Anterior cingulate cortex (tissue), 58 donors: ENCODE data around the gene MICAL3.
"Not testable (repeated sequence)": the region's sequence is repeated elsewhere in the genome, so short reads cannot be mapped to it uniquely, and the experiment has no call there.

ENCODE experiments used
- DNase-seq, 58 donors: peaks; one replicate each; lab custom pipeline; 2025; lab: John Stamatoyannopoulos, UW

Gene MICAL3

DNA sequence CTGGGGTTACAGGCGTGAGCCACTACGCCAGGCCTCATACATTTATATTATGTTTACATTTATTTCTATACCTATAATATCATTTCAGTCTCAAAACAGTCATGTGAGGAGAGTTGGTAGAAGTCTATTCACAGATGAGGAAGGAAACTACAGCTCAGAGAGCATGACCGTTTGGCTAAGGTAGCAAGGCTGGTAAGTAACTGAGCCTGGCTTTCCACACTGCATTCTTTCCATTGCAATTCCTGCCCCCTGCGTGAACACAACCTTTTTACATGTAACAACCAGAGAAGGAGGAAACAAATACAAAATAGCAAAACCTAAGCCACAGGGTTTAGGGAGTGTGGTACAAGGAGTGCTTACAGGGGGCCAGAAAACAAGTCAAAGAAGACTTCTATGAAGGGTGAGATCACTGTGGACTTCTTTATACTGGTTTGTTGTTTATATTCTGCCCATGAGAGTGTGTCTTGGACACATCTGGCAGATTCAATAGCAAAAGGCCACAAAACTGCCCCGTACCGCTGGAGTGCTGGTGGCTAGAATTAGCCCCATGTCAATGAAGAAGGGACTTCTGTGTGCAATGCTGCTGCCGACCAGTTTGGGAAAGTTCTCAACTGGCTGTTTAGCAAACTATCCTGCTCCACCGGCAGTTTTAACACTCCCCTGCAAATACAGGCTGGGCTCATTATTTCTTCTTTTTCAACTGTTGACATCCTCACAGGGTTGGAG lies 19.0 kb downstream of the MICAL3 start:
- DNase-seq = peak in 3 of 58 donors; percentile 25 to 37 (median 26)

GRCh38 chr22:18001894-18002315 lies 22.5 kb downstream of the MICAL3 start:
- DNase-seq = not testable (repeated sequence)

GRCh38 chr22:18001040-18001893 lies 23.1 kb downstream of the MICAL3 start:
- peak; percentile 56 to 96 (median 90) for DNase-seq

DNA sequence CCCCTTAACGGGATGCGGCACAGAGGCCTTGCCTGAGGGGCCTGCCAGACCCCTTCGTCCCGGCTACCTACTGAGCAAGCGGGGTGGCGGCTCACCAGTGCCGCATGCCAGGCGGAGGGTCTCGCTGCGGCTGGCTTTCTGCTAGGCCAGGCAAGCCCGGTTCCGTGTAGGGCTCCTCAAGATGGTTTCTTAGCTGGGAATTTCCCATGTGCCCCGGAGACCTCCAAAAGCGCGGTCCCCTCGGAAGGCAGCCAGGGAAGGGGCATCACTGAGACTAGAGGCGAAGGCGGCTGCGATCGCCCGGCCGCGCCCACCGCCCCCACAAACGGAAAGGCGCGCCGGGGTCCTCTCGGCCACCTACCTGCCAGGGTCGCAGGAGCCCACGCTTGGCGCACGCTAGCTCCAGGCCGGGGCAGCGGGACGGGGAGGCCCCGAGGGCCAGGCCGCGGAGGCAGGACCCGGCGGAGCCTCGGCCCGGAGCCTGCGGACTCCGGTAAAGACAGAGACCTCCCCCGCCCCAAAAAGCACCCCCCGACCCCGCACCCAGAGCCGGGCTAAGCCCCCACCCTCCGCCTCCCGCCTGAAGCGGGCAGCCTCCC lies 23.8 kb downstream of the MICAL3 start:
- DNase-seq = peak in 5 of 58 donors; percentile 17 to 43 (median 20)

DNA sequence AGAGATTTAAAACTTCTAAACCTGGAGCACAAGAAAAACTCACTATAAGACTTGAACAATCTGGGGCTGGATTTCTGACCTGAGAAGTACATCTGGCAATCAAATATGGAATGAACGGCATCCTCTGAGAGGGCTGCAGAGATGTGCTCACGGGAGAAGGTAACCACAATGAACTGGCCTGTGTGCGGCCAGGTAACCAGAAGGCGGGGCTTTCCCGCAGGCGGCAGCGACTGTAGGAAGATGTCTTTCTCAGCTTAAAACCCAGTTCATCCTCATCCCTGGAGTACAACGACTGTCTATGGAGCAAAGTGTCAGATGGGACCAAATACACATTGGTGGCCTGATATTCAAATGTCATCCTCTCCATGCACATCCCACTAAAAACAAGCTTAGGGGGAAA lies 24.5 kb downstream of the MICAL3 start:
- no peak for DNase-seq

- no peak for DNase-seq
Observed at GRCh38 chr22:17998913-17999312, 25.4 kb downstream of the MICAL3 start.

DNA sequence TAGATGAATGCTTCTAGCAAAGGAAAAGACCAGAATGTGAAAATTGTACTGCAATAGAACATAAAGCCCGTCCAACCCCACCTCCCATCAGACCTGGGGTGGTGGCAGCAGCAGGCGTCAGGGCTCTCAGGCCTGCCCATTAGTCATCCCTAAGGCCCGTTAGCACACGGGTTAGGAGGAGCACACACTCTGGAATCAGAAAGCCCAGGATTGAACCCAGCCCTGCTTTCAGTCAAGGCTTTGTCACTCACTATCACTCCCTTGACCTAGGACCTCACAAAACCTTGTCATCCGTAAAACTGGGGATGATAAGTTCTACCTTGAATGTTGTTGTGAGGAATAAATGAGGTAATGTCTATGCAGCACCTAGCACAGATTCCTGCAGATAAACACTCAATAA lies 26.9 kb downstream of the MICAL3 start:
- no peak for DNase-seq

DNA sequence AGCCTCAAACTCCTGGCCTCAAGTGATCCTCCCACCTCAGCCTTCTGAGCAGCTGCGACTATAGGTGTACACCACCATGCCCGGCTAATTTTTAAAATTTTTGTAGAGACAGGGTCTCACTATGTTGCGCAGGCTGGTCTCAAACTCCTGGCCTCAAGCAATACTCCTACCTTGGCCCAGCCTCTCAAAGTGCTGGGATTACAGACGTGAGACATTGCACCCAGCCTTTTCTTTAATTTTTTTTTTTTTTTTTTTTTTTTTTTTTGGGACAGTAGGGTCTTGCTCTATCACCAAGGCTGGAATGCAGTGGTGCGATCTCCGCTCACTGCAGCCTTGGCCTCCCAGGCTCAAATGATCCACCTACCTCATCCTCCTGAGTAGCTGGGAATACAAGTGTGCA lies 29.1 kb downstream of the MICAL3 start:
- DNase-seq = not testable (repeated sequence)

GRCh38 chr22:17994424-17995108 lies 29.8 kb downstream of the MICAL3 start:
- no peak for DNase-seq

- DNase-seq = not testable (repeated sequence)
Observed at GRCh38 chr22:17992976-17993375, 31.4 kb downstream of the MICAL3 start.

DNA sequence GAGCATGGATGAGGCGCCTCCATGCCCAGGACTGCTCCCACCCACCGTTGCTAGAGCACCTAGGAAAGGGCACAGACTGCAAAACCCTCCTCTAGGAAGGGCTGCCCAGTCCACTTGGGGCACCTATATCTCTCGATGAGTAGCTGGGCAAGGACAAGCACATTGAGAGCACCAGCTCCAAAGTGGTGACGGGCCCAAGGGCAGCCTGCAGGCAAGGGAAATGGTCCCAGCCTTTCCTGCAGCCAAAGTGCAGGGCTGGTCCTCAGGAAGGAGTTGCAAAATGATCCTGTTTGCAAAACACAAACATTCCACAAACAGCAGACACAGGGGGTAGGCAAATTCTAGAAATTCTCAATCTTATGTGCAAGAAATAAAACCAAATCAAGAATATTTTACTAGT lies 32.4 kb downstream of the MICAL3 start:
- not testable (repeated sequence) for DNase-seq

GRCh38 chr22:17990942-17991341 lies 33.4 kb downstream of the MICAL3 start:
- DNase-seq = no peak

- peak in 1 of 58 donors; percentile 33 for DNase-seq
Observed at GRCh38 chr22:17990147-17990546, 34.2 kb downstream of the MICAL3 start.

DNA sequence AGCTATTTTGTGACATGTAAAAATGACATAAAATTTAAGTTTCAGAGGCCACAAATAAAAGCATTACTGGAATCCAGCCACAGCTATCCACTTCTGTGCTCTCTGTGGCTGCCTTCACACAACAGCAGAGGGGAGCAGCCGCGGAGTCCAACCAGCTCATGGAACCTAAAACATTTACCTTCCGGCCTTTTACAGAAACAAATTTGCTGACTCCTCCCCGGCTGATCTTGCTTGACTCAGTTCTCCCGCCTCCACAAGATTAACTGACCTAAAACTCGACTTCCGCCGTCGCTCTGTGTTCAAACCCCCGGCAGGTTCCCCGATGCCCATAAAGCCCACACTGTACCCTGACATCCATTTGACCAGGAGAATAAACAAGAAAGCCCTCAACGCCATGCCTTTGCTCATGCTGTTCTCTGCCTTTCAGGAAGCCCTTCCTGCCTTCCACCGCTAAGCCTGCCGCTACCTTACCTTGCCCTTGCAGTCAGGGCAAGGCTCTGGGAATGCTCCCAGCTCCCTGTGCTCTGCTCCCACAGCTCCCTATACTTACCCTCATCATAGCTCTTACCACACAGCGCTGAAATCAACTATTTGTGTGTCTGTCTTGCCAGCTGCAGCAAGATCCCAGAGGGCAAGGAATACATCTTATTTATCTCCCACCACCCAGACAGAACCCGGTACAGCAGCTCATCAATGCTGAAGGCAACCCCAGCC lies 35.4 kb downstream of the MICAL3 start:
- no peak for DNase-seq

DNA sequence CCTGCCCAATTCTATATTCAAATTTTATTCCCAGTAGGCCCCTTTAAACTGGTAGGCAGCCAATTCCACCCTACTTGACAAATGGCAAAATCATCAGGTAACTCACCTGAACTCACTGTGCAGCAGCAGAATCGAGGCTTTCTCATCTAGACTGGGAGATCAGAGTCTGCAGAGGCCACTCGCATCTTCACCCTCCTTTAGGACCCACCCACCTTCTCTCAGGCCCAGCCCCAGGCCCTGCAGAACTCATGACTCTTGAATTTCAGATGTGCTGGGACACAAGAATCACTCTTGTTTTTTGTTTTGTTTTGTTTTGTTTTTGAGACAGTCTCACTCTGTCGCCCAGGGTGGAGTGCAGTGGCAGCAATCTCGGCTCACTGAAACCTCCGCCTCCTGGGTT lies 38.8 kb downstream of the MICAL3 start:
- DNase-seq = no peak

- not testable (repeated sequence) for DNase-seq
Observed at GRCh38 chr22:17985071-17985470, 39.3 kb downstream of the MICAL3 start.

GRCh38 chr22:17984114-17984513 lies 40.2 kb downstream of the MICAL3 start:
- no peak for DNase-seq

DNA sequence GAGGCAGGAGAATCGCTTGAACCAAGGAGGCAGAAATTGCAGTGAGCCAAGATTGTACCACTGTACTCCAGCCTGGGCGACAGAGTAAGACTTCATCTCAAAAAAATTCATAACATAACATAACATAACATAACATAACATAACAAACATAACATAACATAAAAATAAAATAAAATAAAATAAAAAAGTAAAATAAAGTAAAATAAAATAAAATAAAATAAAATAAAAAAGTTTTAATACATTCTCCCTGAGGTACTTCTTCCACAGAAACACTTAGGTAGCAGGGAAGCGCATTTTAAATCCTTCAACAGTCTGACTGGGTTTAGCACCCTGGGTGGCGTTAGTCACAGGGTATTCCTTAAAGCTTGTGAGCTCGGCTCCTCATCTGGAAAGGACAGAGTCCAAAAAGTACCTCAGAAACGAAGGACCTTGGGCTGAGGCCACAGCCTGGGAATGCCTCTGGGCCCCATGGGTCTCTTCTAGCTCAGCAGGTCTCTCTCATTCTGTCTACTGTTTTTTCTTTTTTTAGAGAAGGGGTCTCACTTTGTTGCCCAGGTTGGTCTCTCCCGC lies 41.7 kb downstream of the MICAL3 start:
- DNase-seq = no peak

DNA sequence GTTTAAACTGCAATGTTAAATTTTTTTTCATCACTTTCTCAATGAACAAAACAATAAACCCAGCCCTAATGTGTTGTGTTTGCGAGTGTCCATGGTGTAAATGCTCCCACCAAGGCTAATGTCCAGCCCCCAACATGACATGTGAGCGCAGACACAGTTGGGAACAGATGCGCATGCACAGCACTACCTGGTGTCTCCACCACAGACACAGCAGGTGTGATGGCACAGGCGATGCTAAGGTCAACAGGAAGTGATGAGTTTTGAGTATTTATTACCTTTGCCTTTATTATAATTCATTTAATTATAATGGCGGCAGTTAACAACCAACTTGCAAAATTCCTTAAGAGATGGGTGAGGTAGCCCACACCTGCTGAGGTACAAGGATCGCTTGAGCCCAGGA lies 42.9 kb downstream of the MICAL3 start:
- DNase-seq = no peak

DNA sequence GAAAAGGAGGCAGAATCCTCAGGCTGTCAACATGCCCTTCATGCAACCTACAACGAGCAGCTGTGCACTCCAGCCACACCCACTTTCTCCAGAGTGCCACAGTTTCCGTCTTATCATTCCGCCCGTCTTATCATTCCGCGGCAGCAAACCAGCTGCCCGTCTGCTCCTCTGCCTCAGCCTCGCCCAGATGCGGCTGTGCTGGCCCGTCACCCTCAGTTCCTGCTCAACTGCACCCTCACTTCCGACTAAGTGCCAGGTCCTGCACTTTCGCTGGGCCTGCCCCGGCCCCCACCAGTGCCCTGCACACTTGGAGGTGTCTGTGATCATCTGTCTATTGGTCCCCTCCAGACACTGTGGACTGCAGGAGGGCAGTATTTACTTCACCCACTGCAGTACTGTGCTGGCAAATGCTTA lies 43.7 kb downstream of the MICAL3 start:
- DNase-seq = no peak
